H1 (cell line): ENCODE results near the gene LYPD3. TPM values are rescaled to one million over a fixed set of nuclear protein-coding genes. Genes with fewer than 3 reads are reported as not detected.

ENCODE experiments used
- CTCF ChIA-PET: fragments of 300-600 bp; sonication (Branson Sonifier 250); formaldehyde crosslinking; loops from one replicate; lab custom pipeline; 2021; ENCODE audit not compliant: partially characterized antibody; lab: Charles Lee
- POLR2A ChIA-PET: fragments of 300-600 bp; sonication (Branson Sonifier 250); formaldehyde crosslinking; loops from one replicate; lab custom pipeline; 2021; ENCODE audit warnings: inconsistent platforms; ENCODE audit not compliant: partially characterized antibody; lab: Charles Lee
- DNase-seq, 2 experiments: peaks; one replicate each; pipeline versions ENCODE4 v3.0.0 to v3.0.0-alpha.2; 2010 to 2022; ENCODE audit warnings: low spot score in 2 of 2, low read depth in 1 of 2, mixed read lengths in 1 of 2
- FAIRE-seq: peaks from 2 replicates; lab custom pipeline; 2011; peaks lifted over from hg19 to GRCh38; lab: Jason Lieb, UNC
- H2AFZ ChIP-seq: 2 replicates; pipeline ENCODE4 v1.8.1; 2012; ENCODE audit warnings: low read length, inconsistent platforms
- H2AK5ac ChIP-seq: 2 replicates; pipeline ENCODE4 v1.6.1; 2013; ENCODE audit warnings: low read depth, low read length
- H2BK120ac ChIP-seq: replicated peaks from 2 replicates; pipeline ENCODE3; 2013; ENCODE audit warnings: low read depth, low read length, inconsistent platforms
- H2BK12ac ChIP-seq: 2 replicates; pipeline ENCODE4 v1.6.1; 2013; ENCODE audit warnings: low read depth, low read length
- H2BK15ac ChIP-seq: 2 replicates; pipeline ENCODE4 v1.6.1; 2013; ENCODE audit warnings: low read length
- H2BK20ac ChIP-seq: 2 replicates; pipeline ENCODE4 v1.6.1; 2013; ENCODE audit warnings: low read length
- H2BK5ac ChIP-seq: 2 replicates; pipeline ENCODE4 v1.6.1; 2013; ENCODE audit warnings: low read depth, low read length
- H3K14ac ChIP-seq: 2 replicates; pipeline ENCODE4 v1.6.1; 2013; ENCODE audit warnings: inconsistent platforms; ENCODE audit not compliant: insufficient read length
- H3K18ac ChIP-seq: 2 replicates; pipeline ENCODE4 v1.6.1; 2013; ENCODE audit warnings: low read length; ENCODE audit errors: extremely low read depth
- H3K23ac ChIP-seq: 2 replicates; pipeline ENCODE4 v1.6.1; 2013; ENCODE audit warnings: inconsistent platforms; ENCODE audit not compliant: insufficient read length
- H3K23me2 ChIP-seq: 2 replicates; pipeline ENCODE4 v1.6.1; 2013; ENCODE audit warnings: low read depth, low read length
- H3K27ac ChIP-seq: 2 replicates; pipeline ENCODE4 v1.6.1; 2011; ENCODE audit warnings: low read depth, low read length, inconsistent platforms
- H3K27me3 ChIP-seq, 4 experiments: replicated peaks in 1 of 4; 1 replicate in 1 of 4; 2 replicates in 3 of 4; pipeline versions ENCODE4 v1.6.1 to v1.8.1; 2011 to 2013; ENCODE audit warnings: low read length in 3 of 4, mild to moderate bottlenecking in 3 of 4, inconsistent platforms in 2 of 4, mixed read lengths in 2 of 4, moderate library complexity in 1 of 4; ENCODE audit not compliant: control insufficient read depth in 3 of 4, insufficient read depth in 3 of 4; ENCODE audit errors: extremely low read depth in 1 of 4
- H3K36me3 ChIP-seq, 4 experiments: 2 replicates each; pipeline versions ENCODE4 v1.6.1 to v1.8.1; 2011 to 2013; ENCODE audit warnings: mild to moderate bottlenecking in 4 of 4, low read length in 3 of 4, moderate library complexity in 2 of 4, control low read depth in 1 of 4, inconsistent platforms in 1 of 4; ENCODE audit not compliant: insufficient read depth in 4 of 4, control insufficient read depth in 2 of 4
- H3K4ac ChIP-seq: replicated peaks from 2 replicates; pipeline ENCODE3; 2013; ENCODE audit warnings: low read length, low read depth, mixed read lengths, inconsistent platforms; ENCODE audit not compliant: insufficient read length
- H3K4me1 ChIP-seq, 4 experiments: replicated peaks in 1 of 4; 1 replicate in 1 of 4; 2 replicates in 3 of 4; pipeline versions ENCODE4 v1.6.1 to v1.8.1; 2011 to 2013; ENCODE audit warnings: low read length in 3 of 4, inconsistent platforms in 2 of 4, mixed read lengths in 1 of 4; ENCODE audit not compliant: insufficient read depth in 4 of 4, control insufficient read depth in 3 of 4
- H3K4me2 ChIP-seq, 2 experiments: 2 replicates each; pipeline versions ENCODE4 v1.6.1 to v1.8.1; 2011 to 2013; ENCODE audit warnings: low read depth in 2 of 2, low read length in 2 of 2, control low read depth in 1 of 2, inconsistent platforms in 1 of 2, mild to moderate bottlenecking in 1 of 2; ENCODE audit not compliant: insufficient read depth in 1 of 2
- H3K4me3 ChIP-seq, 4 experiments: fragments of 200-600, 300-600 bp in 1 of 4; sonication (generic), shearing (Covaris generic), sonication (Bioruptor Twin) in 1 of 4; 2 replicates each; pipeline versions ENCODE4 v1.5.1 to v1.8.1; 2011 to 2016; ENCODE audit warnings: low read length in 4 of 4, low read depth in 3 of 4, control low read depth in 2 of 4, inconsistent platforms in 2 of 4, mild to moderate bottlenecking in 2 of 4, mixed read lengths in 1 of 4, moderate library complexity in 1 of 4; ENCODE audit not compliant: insufficient read depth in 2 of 4; ENCODE audit errors: extremely low read depth in 1 of 4
- H3K56ac ChIP-seq: replicated peaks from 2 replicates; pipeline ENCODE3; 2013; ENCODE audit warnings: low read depth, mild to moderate bottlenecking, mixed read lengths, low read length, inconsistent platforms; ENCODE audit not compliant: insufficient read length
- H3K79me1 ChIP-seq: 2 replicates; pipeline ENCODE4 v1.6.1; 2013; ENCODE audit warnings: low read depth, low read length, control low read depth
- H3K79me2 ChIP-seq, 2 experiments: 2 replicates each; pipeline versions ENCODE4 v1.6.1 to v1.8.1; 2012 to 2013; ENCODE audit warnings: low read length in 2 of 2, mild to moderate bottlenecking in 2 of 2, inconsistent platforms in 1 of 2; ENCODE audit not compliant: insufficient read depth in 2 of 2, control insufficient read depth in 1 of 2
- H3K9ac ChIP-seq, 4 experiments: replicated peaks in 1 of 4; 1 replicate in 1 of 4; 2 replicates in 3 of 4; pipeline versions ENCODE4 v1.6.1 to v1.8.1; 2011 to 2013; ENCODE audit warnings: low read depth in 3 of 4, low read length in 3 of 4, control low read depth in 2 of 4, mild to moderate bottlenecking in 2 of 4, moderate library complexity in 2 of 4, inconsistent platforms in 1 of 4; ENCODE audit errors: extremely low read depth in 1 of 4
- H3K9me3 ChIP-seq, 2 experiments: 2 replicates each; pipeline versions ENCODE4 v1.6.1 to v1.8.1; 2012 to 2013; ENCODE audit warnings: mild to moderate bottlenecking in 2 of 2, moderate library complexity in 2 of 2, control low read depth in 1 of 2, inconsistent platforms in 1 of 2, low read depth in 1 of 2, low read length in 1 of 2, mixed read lengths in 1 of 2; ENCODE audit not compliant: insufficient read depth in 2 of 2
- H4K20me1 ChIP-seq, 2 experiments: replicated peaks in 1 of 2; 2 replicates each; pipeline versions ENCODE3 to v1.8.1; 2011 to 2013; ENCODE audit warnings: inconsistent platforms in 2 of 2, low read length in 2 of 2, mild to moderate bottlenecking in 1 of 2; ENCODE audit not compliant: insufficient read depth in 2 of 2, control insufficient read depth in 1 of 2
- H4K5ac ChIP-seq: 2 replicates; pipeline ENCODE4 v1.6.1; 2013; ENCODE audit warnings: low read length, low read depth, mixed read lengths, inconsistent platforms; ENCODE audit not compliant: insufficient read length
- H4K8ac ChIP-seq: 2 replicates; pipeline ENCODE4 v1.8.0; 2013; ENCODE audit warnings: mild to moderate bottlenecking, moderate library complexity, low read length, inconsistent platforms; ENCODE audit not compliant: insufficient read depth; ENCODE audit errors: extremely low read depth
- H4K91ac ChIP-seq: replicated peaks from 2 replicates; pipeline ENCODE3; 2013; ENCODE audit warnings: low read length, mixed read lengths, inconsistent platforms; ENCODE audit not compliant: insufficient read length
- ATF3 ChIP-seq: IDR thresholded peaks from 2 replicates; pipeline ENCODE4 v1.6.1; 2011; ENCODE audit warnings: low read depth, mild to moderate bottlenecking, low read length; ENCODE audit not compliant: insufficient read depth
- CBX5 ChIP-seq: fragments of 300-800, 300-1000 bp; sonication (generic); IDR thresholded peaks from 2 replicates; pipeline ENCODE4 v1.7.1; 2016; ENCODE audit warnings: antibody characterized with exemption, low read length, low read depth
- CEBPB ChIP-seq: IDR thresholded peaks from 2 replicates; pipeline ENCODE4 v1.6.1; 2012; ENCODE audit warnings: low read depth, low read length
- E2F6 ChIP-seq: IDR thresholded peaks from 2 replicates; pipeline ENCODE4 v1.6.1; 2012; ENCODE audit warnings: inconsistent platforms
- GABPA ChIP-seq: IDR thresholded peaks from 2 replicates; pipeline ENCODE4 v1.6.1; 2011; ENCODE audit warnings: mild to moderate bottlenecking, low read length, moderate library complexity, borderline replicate concordance; ENCODE audit not compliant: insufficient read depth
- MAX ChIP-seq: IDR thresholded peaks from 2 replicates; pipeline ENCODE4 v1.6.1; 2012; ENCODE audit warnings: inconsistent platforms
- NANOG ChIP-seq: IDR thresholded peaks from 2 replicates; pipeline ENCODE4 v1.6.1; 2011; ENCODE audit warnings: low read length, low read depth, mild to moderate bottlenecking, inconsistent platforms; ENCODE audit not compliant: insufficient read depth, poor library complexity, severe bottlenecking
- POLR2A ChIP-seq, 2 experiments: IDR thresholded peaks; 1 replicate in 1 of 2; 2 replicates in 1 of 2; pipeline ENCODE4 v1.6.1; 2011; ENCODE audit warnings: low read depth in 2 of 2, low read length in 2 of 2, mild to moderate bottlenecking in 2 of 2; ENCODE audit errors: control extremely low read depth in 1 of 2
- RBBP5 ChIP-seq: IDR thresholded peaks from 2 replicates; pipeline ENCODE4 v1.7.1; 2012; ENCODE audit warnings: low read depth, mild to moderate bottlenecking, inconsistent platforms, low read length, moderate library complexity, borderline replicate concordance
- SAP30 ChIP-seq: fragments of 300-600 bp; sonication (generic); IDR thresholded peaks from 2 replicates; pipeline ENCODE4 v1.7.1; 2012; ENCODE audit warnings: low read length, moderate library complexity, mild to moderate bottlenecking, inconsistent platforms; ENCODE audit not compliant: insufficient read depth, insufficient replicate concordance
- WGBS, 2 experiments: shearing (Covaris generic) in 1 of 2; methylation state at CpG; one replicate each; pipeline versions ENCODE4 v1.1.6 to v1.1.7; 2013 to 2015; ENCODE audit warnings: low lambda C conversion rate in 2 of 2, mixed read lengths in 2 of 2, inconsistent platforms in 1 of 2, low coverage in 1 of 2, missing lambda C conversion rate in 1 of 2; ENCODE audit not compliant: insufficient replicate concordance in 2 of 2, insufficient coverage in 1 of 2, insufficient read length in 1 of 2; ENCODE audit errors: extremely low coverage in 1 of 2, missing lambda C conversion rate in 1 of 2; 5-methylcytosine and 5-hydroxymethylcytosine counted together
- polyA plus RNA-seq, 7 experiments: library from polyadenylated mRNA; depleted of rRNA in 3 of 7; stranded (reverse) in 5 of 7; unstranded in 2 of 7; fragments of >200 nt in 5 of 7; fragments of 200-250 nt in 2 of 7; gene quantifications; 1 replicate in 5 of 7; 2 replicates in 1 of 7; 4 replicates in 1 of 7; pipeline versions ENCODE4 v1.2.1 to v1.2.3, GENCODE V29; 2011 to 2013; ENCODE audit warnings: missing spikeins in 2 of 7, mixed read lengths in 2 of 7
- total RNA-seq: library from RNA; stranded (reverse); fragmentation: NEBNext Ultra II Directional; extraction: Animal tissue kit (Norgen Biotek cat#: 25700); gene quantifications from 2 replicates; pipeline ENCODE4 v1.2.1, GENCODE V29; 2021

Gene LYPD3
- total and polyA plus RNA-seq, 2 of the 8 experiments (the other 6 are each of a cell fraction or from before 2014, with no cell fraction given) = 4.1 to 16.4 TPM

- CTCF ChIA-PET = interaction anchor here (2.9 kb wide), 1 partner anchor 65 kb away, joined by 20 read pairs; no protein-coding TSS in a partner anchor
- POLR2A ChIA-PET = no interaction called here
- no peaks in the 10 kb centered on the region for H3K27me3 ChIP-seq
Observed at GRCh38 chr19:43454031-43454430, 11.4 kb downstream of the LYPD3 start.

More at GRCh38 chr19:43454031-43454430, 11.4 kb downstream of the LYPD3 start:
- Histone ChIP-seq H2BK15ac (no peak overlapping the region), H3K9me3 (peaks cover 3 to 4% of the 10 kb centered on the region in 2 experiments; a peak in 1 of 4 replicates), H3K23me2 (no peaks in the 10 kb centered on the region), H3K4me1 (no peaks in the 10 kb centered on the region), H4K8ac (no peak overlapping the region), H3K36me3 (no peaks in the 10 kb centered on the region), H2BK5ac (no peak overlapping the region), H3K4me2 (no peak overlapping the region), H3K56ac (no peak overlapping the region), H3K4ac (no peak overlapping the region), H2BK120ac (no peak overlapping the region), H3K18ac (no peak overlapping the region), H4K91ac (no peak overlapping the region), H4K5ac (no peak overlapping the region), H3K79me1 (no peaks in the 10 kb centered on the region), H3K9ac (no peak overlapping the region), H3K23ac (no peak overlapping the region), H3K79me2 (no peaks in the 10 kb centered on the region), H3K27ac (no peak overlapping the region), H3K4me3 (no peak overlapping the region), H3K14ac (no peak overlapping the region), H2BK12ac (no peak overlapping the region), H2AFZ (no peak overlapping the region), H2AK5ac (no peak overlapping the region), H4K20me1 (no peaks in the 10 kb centered on the region), H2BK20ac (no peak overlapping the region)
- DNase-seq (no peak), FAIRE-seq (no peak)
- WGBS, 2 experiments = 84% methylated on average over 2 of the region's 2 CpGs; no CpG with 5 or more reads in 1 of the 2 experiments
- TF ChIP-seq MAX (no peak), E2F6 (no peak), NANOG (no peak), GABPA (no peak), ATF3 (no peak), POLR2A (IDR thresholded peaks at IDR 0.05; ENCODE audit: control extremely low read depth in 1 of 2, low read depth in 2 of 2, low read length in 2 of 2) (no peak), CBX5 (no peak), RBBP5 (no peak), SAP30 (no peak), CEBPB (no peak)
